ENCODE data around the gene CACNA2D2.

Gene CACNA2D2

GRCh38 chr3:50503504-50504342 is at the start of gene CACNA2D2:
Gene CACNA2D2 (minus strand): TSS chr3:50503634. CDS start chr3:50503423, 211 bp downstream.
- DNase-seq (ENCODE audit: low read depth): peak; percentile 18

- DNase-seq (ENCODE audit: low read depth): no peak
Measured at GRCh38 chr3:50552598-50552997, 49.2 kb upstream of the CACNA2D2 start.

- DNase-seq (ENCODE audit: low read depth): no peak
Measured at GRCh38 chr3:50551681-50552435, 48.4 kb upstream of the CACNA2D2 start.

- no peak for DNase-seq (ENCODE audit: low read depth)
Measured at GRCh38 chr3:50551054-50551659, 47.7 kb upstream of the CACNA2D2 start.

- DNase-seq (ENCODE audit: low read depth): peak; percentile 56
Measured at GRCh38 chr3:50550079-50550736, 46.8 kb upstream of the CACNA2D2 start.

- no peak for DNase-seq (ENCODE audit: low read depth)
Measured at GRCh38 chr3:50549226-50549625, 45.8 kb upstream of the CACNA2D2 start.

GRCh38 chr3:50545781-50546180 is 42.3 kb upstream of the CACNA2D2 start:
- no peak for DNase-seq (ENCODE audit: low read depth)

GRCh38 chr3:50542177-50543034 is 39.0 kb upstream of the CACNA2D2 start:
- peak; percentile 37 for DNase-seq (ENCODE audit: low read depth)

- no peak for DNase-seq (ENCODE audit: low read depth)
Measured at GRCh38 chr3:50539356-50540286, 36.2 kb upstream of the CACNA2D2 start.

GRCh38 chr3:50537421-50538129 is 34.1 kb upstream of the CACNA2D2 start:
- no peak for DNase-seq (ENCODE audit: low read depth)

- DNase-seq (ENCODE audit: low read depth): no peak
Measured at GRCh38 chr3:50536471-50537180, 33.2 kb upstream of the CACNA2D2 start.

- DNase-seq (ENCODE audit: low read depth): no peak
Measured at GRCh38 chr3:50534681-50535330, 31.4 kb upstream of the CACNA2D2 start.

- DNase-seq (ENCODE audit: low read depth): no peak
Measured at GRCh38 chr3:50533807-50534461, 30.5 kb upstream of the CACNA2D2 start.

- no peak for DNase-seq (ENCODE audit: low read depth)
Measured at GRCh38 chr3:50533316-50533715, 29.9 kb upstream of the CACNA2D2 start.

- DNase-seq (ENCODE audit: low read depth): no peak
Measured at GRCh38 chr3:50532062-50532705, 28.8 kb upstream of the CACNA2D2 start.

GRCh38 chr3:50531201-50531600 is 27.8 kb upstream of the CACNA2D2 start:
- DNase-seq (ENCODE audit: low read depth): no peak
